ENCODE data around the gene ELMO3.

GRCh38 chr16:67150833-67151396, 48.0 kb upstream of the ELMO3 start, which contains the start of gene B3GNT9:
- no peak for TF ChIP-seq SRF (IDR thresholded peaks at IDR 0.05; ENCODE audit: low read depth)
- TF ChIP-seq CTCF (IDR thresholded peaks at IDR 0.05 in 2 of 3, conservative IDR thresholded peaks at IDR 0.05 in 1 of 3; ENCODE audit: borderline replicate concordance in 1 of 3, insufficient read depth in 1 of 3, low read depth in 2 of 3, low read length in 2 of 3): no peak
- no peak for TF ChIP-seq EZH2 (IDR thresholded peaks at IDR 0.05)
- no peak for TF ChIP-seq REST (IDR thresholded peaks at IDR 0.05; ENCODE audit: low read depth)
- peak; percentile 14; the same call in 1 of the 2 replicates for TF ChIP-seq POLR2AphosphoS5 (IDR thresholded peaks at IDR 0.05; ENCODE audit: low read depth, low read length)
- TF ChIP-seq SIN3A (IDR thresholded peaks at IDR 0.05; ENCODE audit: low read depth): no peak

All from HCT116 (cell line).